WTC11 (cell line): ENCODE results near the gene ZCCHC14. TPM values are rescaled to one million over a fixed set of nuclear protein-coding genes. Genes with fewer than 3 reads are reported as not detected.
A peak's percentile ranks its signal among the peaks of the same experiment; 100 is the strongest.

Experiments
- ATAC-seq: fragments of 200-7000 bp; cut with Tn5 transposase; 2 replicates; pipeline ENCODE4 v1.10.0; 2021; ENCODE audit warnings: mild to moderate bottlenecking, moderate library complexity
- CTCF ChIA-PET: fragments of 300-600 bp; sonication (Branson Sonifier 250); formaldehyde crosslinking; loops from one replicate; lab custom pipeline; 2021; ENCODE audit warnings: antibody characterized with exemption; lab: Charles Lee
- POLR2A ChIA-PET: fragments of 350-600 bp; sonication (Branson Sonifier 250); formaldehyde crosslinking; loops from one replicate; lab custom pipeline; 2021; ENCODE audit warnings: antibody characterized with exemption; lab: Charles Lee
- DNase-seq: peaks from one replicate; pipeline ENCODE4 v3.0.0; 2021; ENCODE audit warnings: low spot score
- H3K27ac Mint-ChIP-seq: 2 replicates; pipeline ENCODE4 v1.8.0; 2021; ENCODE audit warnings: mixed read lengths
- H3K27me3 Mint-ChIP-seq: 2 replicates; pipeline ENCODE4 v1.8.0; 2021; ENCODE audit warnings: low read depth, mild to moderate bottlenecking, moderate library complexity, mixed read lengths
- H3K36me3 Mint-ChIP-seq: 2 replicates; pipeline ENCODE4 v1.8.0; 2021; ENCODE audit warnings: mixed read lengths
- H3K4me1 Mint-ChIP-seq: 2 replicates; pipeline ENCODE4 v1.8.0; 2022; ENCODE audit warnings: mixed read lengths
- H3K4me3 Mint-ChIP-seq: 2 replicates; pipeline ENCODE4 v1.8.0; 2021; ENCODE audit warnings: mild to moderate bottlenecking, moderate library complexity, mixed read lengths
- H3K9me3 Mint-ChIP-seq: 2 replicates; pipeline ENCODE4 v1.8.0; 2021; ENCODE audit warnings: mixed read lengths
- ATF1 ChIP-seq: sonication (generic); formaldehyde crosslinking; IDR thresholded peaks from 2 replicates; pipeline ENCODE4 v1.8.1; 2023; ENCODE audit warnings: mild to moderate bottlenecking, moderate library complexity, missing genetic modification reagents
- CREM ChIP-seq: sonication (generic); formaldehyde crosslinking; IDR thresholded peaks from 2 replicates; pipeline ENCODE4 v1.8.1; 2022; ENCODE audit warnings: mild to moderate bottlenecking, missing genetic modification reagents, moderate library complexity
- ETV6 ChIP-seq: sonication (generic); formaldehyde crosslinking; IDR thresholded peaks from 2 replicates; pipeline ENCODE4 v1.8.1; 2022; ENCODE audit warnings: mild to moderate bottlenecking, missing genetic modification reagents
- FOXP4 ChIP-seq: sonication (generic); formaldehyde crosslinking; IDR thresholded peaks from 2 replicates; pipeline ENCODE4 v1.8.0; 2022; ENCODE audit warnings: mild to moderate bottlenecking, missing genetic modification reagents
- GTF2I ChIP-seq: fragments of 250-450 bp; sonication (Bioruptor Pico); conservative IDR thresholded peaks from 2 replicates; pipeline ENCODE4 v1.4.0; 2021; ENCODE audit warnings: mild to moderate bottlenecking
- IRF2 ChIP-seq: sonication (generic); formaldehyde crosslinking; IDR thresholded peaks from 2 replicates; pipeline ENCODE4 v1.8.0; 2022; ENCODE audit warnings: low read depth, missing genetic modification reagents, borderline replicate concordance
- JAZF1 ChIP-seq: fragments of 250-450 bp; sonication (Bioruptor Pico); IDR thresholded peaks from 2 replicates; pipeline ENCODE4 v1.9.0; 2021; ENCODE audit warnings: moderate library complexity, mild to moderate bottlenecking, inconsistent platforms
- JUN ChIP-seq: sonication (generic); formaldehyde crosslinking; IDR thresholded peaks from 2 replicates; pipeline ENCODE4 v1.8.0; 2023; ENCODE audit warnings: mild to moderate bottlenecking, missing genetic modification reagents
- MXD4 ChIP-seq: fragments of 250-450 bp; sonication (Bioruptor Pico); IDR thresholded peaks from 2 replicates; pipeline ENCODE4 v1.8.0; 2021; ENCODE audit warnings: mild to moderate bottlenecking, moderate library complexity, borderline replicate concordance
- NR1H2 ChIP-seq: sonication (generic); formaldehyde crosslinking; IDR thresholded peaks from 2 replicates; pipeline ENCODE4 v1.9.0; 2021; ENCODE audit warnings: mild to moderate bottlenecking, moderate library complexity, missing genetic modification reagents
- NR2C2 ChIP-seq: sonication (generic); formaldehyde crosslinking; IDR thresholded peaks from 2 replicates; pipeline ENCODE4 v1.8.0; 2022; ENCODE audit warnings: mild to moderate bottlenecking, missing genetic modification reagents
- NR3C1 ChIP-seq: sonication (generic); formaldehyde crosslinking; conservative IDR thresholded peaks from 2 replicates; pipeline ENCODE4 v1.8.1; 2023; ENCODE audit warnings: low read depth, mild to moderate bottlenecking, missing genetic modification reagents
- PRRX2 ChIP-seq: fragments of 250-450 bp; sonication (Bioruptor Pico); IDR thresholded peaks from 2 replicates; pipeline ENCODE4 v1.8.0; 2021; ENCODE audit warnings: mild to moderate bottlenecking
- RORB ChIP-seq: fragments of 250-450 bp; sonication (Bioruptor Pico); IDR thresholded peaks from 2 replicates; pipeline ENCODE4 v1.9.0; 2021; ENCODE audit warnings: mild to moderate bottlenecking
- SMAD4 ChIP-seq: sonication (generic); formaldehyde crosslinking; IDR thresholded peaks from 2 replicates; pipeline ENCODE4 v1.8.0; 2022; ENCODE audit warnings: mild to moderate bottlenecking, missing genetic modification reagents
- TCF7 ChIP-seq: sonication (generic); formaldehyde crosslinking; IDR thresholded peaks from 2 replicates; pipeline ENCODE4 v1.8.0; 2022; ENCODE audit warnings: mild to moderate bottlenecking, low read depth, missing genetic modification reagents, moderate library complexity
- ZNF317 ChIP-seq: sonication (generic); formaldehyde crosslinking; IDR thresholded peaks from 2 replicates; pipeline ENCODE4 v1.8.1; 2023; ENCODE audit warnings: low read depth, mild to moderate bottlenecking, moderate library complexity, missing genetic modification reagents, borderline replicate concordance
- ZNF423 ChIP-seq: fragments of 250-450 bp; sonication (Bioruptor Pico); IDR thresholded peaks from 2 replicates; pipeline ENCODE4 v2.1.2; 2022; ENCODE audit warnings: mild to moderate bottlenecking, moderate library complexity
- total RNA-seq: library from RNA; stranded (reverse); gene quantifications from 3 replicates; pipeline ENCODE4 v1.2.3, GENCODE V29; 2021
- TF ChIP-seq, protein P1 (sequence below): sonication (generic); formaldehyde crosslinking; IDR thresholded peaks from 2 replicates; pipeline ENCODE4 v1.8.0; 2022; ENCODE audit warnings: mild to moderate bottlenecking, missing genetic modification reagents
- TF ChIP-seq, protein P2 (sequence below): sonication (generic); formaldehyde crosslinking; IDR thresholded peaks from 2 replicates; pipeline ENCODE4 v1.8.1; 2022; ENCODE audit warnings: missing genetic modification reagents, borderline replicate concordance
- TF ChIP-seq, protein P3 (sequence below): fragments of 200-600 bp; IDR thresholded peaks from 2 replicates; pipeline ENCODE4 v1.8.0; 2022; ENCODE audit warnings: antibody characterized with exemption
- TF ChIP-seq, protein P4 (sequence below): sonication (generic); formaldehyde crosslinking; conservative IDR thresholded peaks from 2 replicates; pipeline ENCODE4 v1.8.1; 2023; ENCODE audit warnings: mild to moderate bottlenecking, low read depth, missing genetic modification reagents, moderate library complexity
- TF ChIP-seq, protein P5 (sequence below): fragments of 250-450 bp; sonication (Bioruptor Pico); IDR thresholded peaks from 2 replicates; pipeline ENCODE4 v1.8.0; 2021; ENCODE audit warnings: mild to moderate bottlenecking
- TF ChIP-seq, protein P6 (sequence below): sonication (generic); formaldehyde crosslinking; IDR thresholded peaks from 2 replicates; pipeline ENCODE4 v1.8.0; 2022; ENCODE audit warnings: mild to moderate bottlenecking, missing genetic modification reagents

Gene ZCCHC14
- total RNA-seq, 1 experiment from 2014 or later = 33.8 TPM

DNA sequence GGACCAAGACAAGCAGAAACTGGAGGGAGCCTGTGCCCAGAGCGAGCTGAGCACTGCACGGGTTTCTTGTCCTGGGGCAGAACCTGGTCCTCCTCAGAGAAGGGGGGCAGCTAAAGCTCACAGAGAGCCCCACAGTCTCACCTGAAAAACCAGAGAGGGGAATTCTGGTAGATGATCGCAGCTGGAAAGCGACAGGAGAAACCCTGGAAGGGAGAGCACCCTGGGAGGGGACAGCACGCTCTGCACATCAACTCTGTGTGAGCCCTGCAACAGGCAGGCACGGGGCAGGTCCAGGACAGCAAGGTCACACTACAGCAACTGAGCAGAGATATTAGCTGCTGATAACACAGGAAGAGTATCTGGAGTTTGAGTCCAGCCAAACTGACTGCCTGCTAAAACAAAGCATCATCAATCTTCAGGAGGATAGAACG is 18.2 kb downstream of the ZCCHC14 start (continued):
- TF ChIP-seq, protein P1, sequence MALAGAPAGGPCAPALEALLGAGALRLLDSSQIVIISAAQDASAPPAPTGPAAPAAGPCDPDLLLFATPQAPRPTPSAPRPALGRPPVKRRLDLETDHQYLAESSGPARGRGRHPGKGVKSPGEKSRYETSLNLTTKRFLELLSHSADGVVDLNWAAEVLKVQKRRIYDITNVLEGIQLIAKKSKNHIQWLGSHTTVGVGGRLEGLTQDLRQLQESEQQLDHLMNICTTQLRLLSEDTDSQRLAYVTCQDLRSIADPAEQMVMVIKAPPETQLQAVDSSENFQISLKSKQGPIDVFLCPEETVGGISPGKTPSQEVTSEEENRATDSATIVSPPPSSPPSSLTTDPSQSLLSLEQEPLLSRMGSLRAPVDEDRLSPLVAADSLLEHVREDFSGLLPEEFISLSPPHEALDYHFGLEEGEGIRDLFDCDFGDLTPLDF = no peak
- TF ChIP-seq CREM (CRISPR knock-in tag) (no peak), SMAD4 (CRISPR knock-in tag) (no peak), ZNF423 (CRISPR knock-in tag) (no peak), NR3C1 (CRISPR knock-in tag) (no peak), NR2C2 (CRISPR knock-in tag) (no peak)
- TF ChIP-seq, protein P2, sequence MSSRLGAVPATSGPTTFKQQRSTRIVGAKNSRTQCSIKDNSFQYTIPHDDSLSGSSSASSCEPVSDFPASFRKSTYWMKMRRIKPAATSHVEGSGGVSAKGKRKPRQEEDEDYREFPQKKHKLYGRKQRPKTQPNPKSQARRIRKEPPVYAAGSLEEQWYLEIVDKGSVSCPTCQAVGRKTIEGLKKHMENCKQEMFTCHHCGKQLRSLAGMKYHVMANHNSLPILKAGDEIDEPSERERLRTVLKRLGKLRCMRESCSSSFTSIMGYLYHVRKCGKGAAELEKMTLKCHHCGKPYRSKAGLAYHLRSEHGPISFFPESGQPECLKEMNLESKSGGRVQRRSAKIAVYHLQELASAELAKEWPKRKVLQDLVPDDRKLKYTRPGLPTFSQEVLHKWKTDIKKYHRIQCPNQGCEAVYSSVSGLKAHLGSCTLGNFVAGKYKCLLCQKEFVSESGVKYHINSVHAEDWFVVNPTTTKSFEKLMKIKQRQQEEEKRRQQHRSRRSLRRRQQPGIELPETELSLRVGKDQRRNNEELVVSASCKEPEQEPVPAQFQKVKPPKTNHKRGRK (CRISPR knock-in tag) = no peak

- Mint-ChIP-seq H3K9me3 (no peaks in the 10 kb centered on the region), H3K4me1 (peaks cover 26% of the 10 kb centered on the region), H3K27me3 (no peaks in the 10 kb centered on the region), H3K27ac (peak overlapping the region; percentile 9), H3K36me3 (no peaks in the 10 kb centered on the region; the same call in 1 of the 2 replicates), H3K4me3 (no peak overlapping the region)
- POLR2A ChIA-PET = interaction anchor here (0.6 kb wide), 1 partner anchor 425 kb away, joined by 3 read pairs; no protein-coding TSS in a partner anchor
- ATAC-seq (no peak), DNase-seq (no peak)
- TF ChIP-seq ATF1 (CRISPR knock-in tag) (no peak), RORB (CRISPR knock-in tag) (no peak), IRF2 (CRISPR knock-in tag) (no peak), JAZF1 (CRISPR knock-in tag) (no peak), TCF7 (CRISPR knock-in tag) (no peak), GTF2I (no peak), MXD4 (no peak), NR1H2 (CRISPR knock-in tag) (no peak), JUN (CRISPR knock-in tag) (no peak), ETV6 (CRISPR knock-in tag) (no peak), FOXP4 (CRISPR knock-in tag) (no peak), PRRX2 (CRISPR knock-in tag) (no peak), ZNF317 (no peak)
- TF ChIP-seq, protein P3, sequence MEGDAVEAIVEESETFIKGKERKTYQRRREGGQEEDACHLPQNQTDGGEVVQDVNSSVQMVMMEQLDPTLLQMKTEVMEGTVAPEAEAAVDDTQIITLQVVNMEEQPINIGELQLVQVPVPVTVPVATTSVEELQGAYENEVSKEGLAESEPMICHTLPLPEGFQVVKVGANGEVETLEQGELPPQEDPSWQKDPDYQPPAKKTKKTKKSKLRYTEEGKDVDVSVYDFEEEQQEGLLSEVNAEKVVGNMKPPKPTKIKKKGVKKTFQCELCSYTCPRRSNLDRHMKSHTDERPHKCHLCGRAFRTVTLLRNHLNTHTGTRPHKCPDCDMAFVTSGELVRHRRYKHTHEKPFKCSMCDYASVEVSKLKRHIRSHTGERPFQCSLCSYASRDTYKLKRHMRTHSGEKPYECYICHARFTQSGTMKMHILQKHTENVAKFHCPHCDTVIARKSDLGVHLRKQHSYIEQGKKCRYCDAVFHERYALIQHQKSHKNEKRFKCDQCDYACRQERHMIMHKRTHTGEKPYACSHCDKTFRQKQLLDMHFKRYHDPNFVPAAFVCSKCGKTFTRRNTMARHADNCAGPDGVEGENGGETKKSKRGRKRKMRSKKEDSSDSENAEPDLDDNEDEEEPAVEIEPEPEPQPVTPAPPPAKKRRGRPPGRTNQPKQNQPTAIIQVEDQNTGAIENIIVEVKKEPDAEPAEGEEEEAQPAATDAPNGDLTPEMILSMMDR = no peak
- TF ChIP-seq, protein P4, sequence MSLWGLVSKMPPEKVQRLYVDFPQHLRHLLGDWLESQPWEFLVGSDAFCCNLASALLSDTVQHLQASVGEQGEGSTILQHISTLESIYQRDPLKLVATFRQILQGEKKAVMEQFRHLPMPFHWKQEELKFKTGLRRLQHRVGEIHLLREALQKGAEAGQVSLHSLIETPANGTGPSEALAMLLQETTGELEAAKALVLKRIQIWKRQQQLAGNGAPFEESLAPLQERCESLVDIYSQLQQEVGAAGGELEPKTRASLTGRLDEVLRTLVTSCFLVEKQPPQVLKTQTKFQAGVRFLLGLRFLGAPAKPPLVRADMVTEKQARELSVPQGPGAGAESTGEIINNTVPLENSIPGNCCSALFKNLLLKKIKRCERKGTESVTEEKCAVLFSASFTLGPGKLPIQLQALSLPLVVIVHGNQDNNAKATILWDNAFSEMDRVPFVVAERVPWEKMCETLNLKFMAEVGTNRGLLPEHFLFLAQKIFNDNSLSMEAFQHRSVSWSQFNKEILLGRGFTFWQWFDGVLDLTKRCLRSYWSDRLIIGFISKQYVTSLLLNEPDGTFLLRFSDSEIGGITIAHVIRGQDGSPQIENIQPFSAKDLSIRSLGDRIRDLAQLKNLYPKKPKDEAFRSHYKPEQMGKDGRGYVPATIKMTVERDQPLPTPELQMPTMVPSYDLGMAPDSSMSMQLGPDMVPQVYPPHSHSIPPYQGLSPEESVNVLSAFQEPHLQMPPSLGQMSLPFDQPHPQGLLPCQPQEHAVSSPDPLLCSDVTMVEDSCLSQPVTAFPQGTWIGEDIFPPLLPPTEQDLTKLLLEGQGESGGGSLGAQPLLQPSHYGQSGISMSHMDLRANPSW = no peak
- TF ChIP-seq, protein P5, sequence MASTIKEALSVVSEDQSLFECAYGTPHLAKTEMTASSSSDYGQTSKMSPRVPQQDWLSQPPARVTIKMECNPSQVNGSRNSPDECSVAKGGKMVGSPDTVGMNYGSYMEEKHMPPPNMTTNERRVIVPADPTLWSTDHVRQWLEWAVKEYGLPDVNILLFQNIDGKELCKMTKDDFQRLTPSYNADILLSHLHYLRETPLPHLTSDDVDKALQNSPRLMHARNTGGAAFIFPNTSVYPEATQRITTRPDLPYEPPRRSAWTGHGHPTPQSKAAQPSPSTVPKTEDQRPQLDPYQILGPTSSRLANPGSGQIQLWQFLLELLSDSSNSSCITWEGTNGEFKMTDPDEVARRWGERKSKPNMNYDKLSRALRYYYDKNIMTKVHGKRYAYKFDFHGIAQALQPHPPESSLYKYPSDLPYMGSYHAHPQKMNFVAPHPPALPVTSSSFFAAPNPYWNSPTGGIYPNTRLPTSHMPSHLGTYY (CRISPR knock-in tag) = no peak
- TF ChIP-seq, protein P6, sequence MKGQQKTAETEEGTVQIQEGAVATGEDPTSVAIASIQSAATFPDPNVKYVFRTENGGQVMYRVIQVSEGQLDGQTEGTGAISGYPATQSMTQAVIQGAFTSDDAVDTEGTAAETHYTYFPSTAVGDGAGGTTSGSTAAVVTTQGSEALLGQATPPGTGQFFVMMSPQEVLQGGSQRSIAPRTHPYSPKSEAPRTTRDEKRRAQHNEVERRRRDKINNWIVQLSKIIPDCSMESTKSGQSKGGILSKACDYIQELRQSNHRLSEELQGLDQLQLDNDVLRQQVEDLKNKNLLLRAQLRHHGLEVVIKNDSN (CRISPR knock-in tag) = no peak
- TF ChIP-seq, protein P1 = no peak
- CTCF ChIA-PET = interaction anchor here (0.6 kb wide), 1 partner anchor 30 kb away, joined by 4 read pairs; no protein-coding TSS in a partner anchor
Measured at GRCh38 chr16:87474017-87474416, 18.8 kb downstream of the ZCCHC14 start.
